ENCODE results near the gene TRHDE.

DNA sequence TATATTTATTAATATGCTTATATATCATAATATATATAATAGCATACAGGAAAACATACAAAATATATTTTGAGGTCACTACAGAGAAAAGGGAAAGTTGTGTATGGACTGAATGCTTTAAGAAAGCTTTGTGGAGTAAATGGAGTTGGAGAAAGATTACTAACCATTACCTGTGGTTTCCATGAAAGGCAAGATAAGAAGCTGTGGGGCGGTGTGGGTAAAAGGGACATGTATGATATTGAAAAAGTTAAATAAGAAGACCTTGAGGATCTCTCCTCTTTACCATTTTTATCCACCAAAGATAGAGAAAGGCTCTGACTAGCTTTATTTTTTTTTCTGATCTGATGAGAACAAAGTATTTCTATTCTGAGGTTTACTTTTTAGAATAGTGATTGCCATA lies 404.4 kb downstream of the TRHDE start:
- TF ChIP-seq POLR2A (IDR thresholded peaks at IDR 0.05), result no peak
- TF ChIP-seq, protein P1, sequence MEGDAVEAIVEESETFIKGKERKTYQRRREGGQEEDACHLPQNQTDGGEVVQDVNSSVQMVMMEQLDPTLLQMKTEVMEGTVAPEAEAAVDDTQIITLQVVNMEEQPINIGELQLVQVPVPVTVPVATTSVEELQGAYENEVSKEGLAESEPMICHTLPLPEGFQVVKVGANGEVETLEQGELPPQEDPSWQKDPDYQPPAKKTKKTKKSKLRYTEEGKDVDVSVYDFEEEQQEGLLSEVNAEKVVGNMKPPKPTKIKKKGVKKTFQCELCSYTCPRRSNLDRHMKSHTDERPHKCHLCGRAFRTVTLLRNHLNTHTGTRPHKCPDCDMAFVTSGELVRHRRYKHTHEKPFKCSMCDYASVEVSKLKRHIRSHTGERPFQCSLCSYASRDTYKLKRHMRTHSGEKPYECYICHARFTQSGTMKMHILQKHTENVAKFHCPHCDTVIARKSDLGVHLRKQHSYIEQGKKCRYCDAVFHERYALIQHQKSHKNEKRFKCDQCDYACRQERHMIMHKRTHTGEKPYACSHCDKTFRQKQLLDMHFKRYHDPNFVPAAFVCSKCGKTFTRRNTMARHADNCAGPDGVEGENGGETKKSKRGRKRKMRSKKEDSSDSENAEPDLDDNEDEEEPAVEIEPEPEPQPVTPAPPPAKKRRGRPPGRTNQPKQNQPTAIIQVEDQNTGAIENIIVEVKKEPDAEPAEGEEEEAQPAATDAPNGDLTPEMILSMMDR (IDR thresholded peaks at IDR 0.05), result no peak

Measured in testis (tissue), 2 donors.